HG02588 (cell line): ENCODE results near the gene EDA.

Experiments
- ATAC-seq: cut with Tn5 transposase; IDR thresholded peaks from one replicate; pipeline ENCODE4 v1.9.1; 2021; ENCODE audit warnings: mild to moderate bottlenecking, moderate library complexity; ENCODE audit not compliant: unreplicated experiment

The EDA gene

DNA sequence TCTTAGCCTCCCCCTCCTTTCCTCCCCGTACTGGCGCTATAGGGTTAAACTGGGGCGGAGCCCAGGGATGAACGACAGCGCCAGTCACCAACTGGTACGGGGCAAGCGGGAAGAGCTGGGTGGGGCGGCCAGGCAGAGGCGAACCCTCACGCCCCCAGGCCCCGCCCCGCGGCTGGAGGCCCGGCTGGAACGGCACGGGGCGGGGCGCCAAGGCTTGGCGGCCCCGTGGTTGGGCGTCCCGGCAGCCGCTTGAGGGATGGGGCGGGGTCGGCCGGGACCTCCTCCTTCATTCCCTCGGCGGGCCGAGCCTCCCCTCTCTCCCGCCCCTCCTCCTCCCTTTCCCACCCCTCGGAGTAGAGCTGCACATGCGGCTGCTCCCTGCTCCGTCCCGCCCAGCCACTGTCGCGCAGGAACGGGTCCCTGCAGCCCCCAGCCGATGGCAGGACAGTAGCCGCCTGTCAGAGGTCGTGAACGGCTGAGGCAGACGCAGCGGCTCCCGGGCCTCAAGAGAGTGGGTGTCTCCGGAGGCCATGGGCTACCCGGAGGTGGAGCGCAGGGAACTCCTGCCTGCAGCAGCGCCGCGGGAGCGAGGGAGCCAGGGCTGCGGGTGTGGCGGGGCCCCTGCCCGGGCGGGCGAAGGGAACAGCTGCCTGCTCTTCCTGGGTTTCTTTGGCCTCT is at the start of gene EDA:
Gene EDA, plus strand, starts transcription at position 335 of the 678 bp plus-strand sequence.
- ATAC-seq, result peak; percentile 93

DNA sequence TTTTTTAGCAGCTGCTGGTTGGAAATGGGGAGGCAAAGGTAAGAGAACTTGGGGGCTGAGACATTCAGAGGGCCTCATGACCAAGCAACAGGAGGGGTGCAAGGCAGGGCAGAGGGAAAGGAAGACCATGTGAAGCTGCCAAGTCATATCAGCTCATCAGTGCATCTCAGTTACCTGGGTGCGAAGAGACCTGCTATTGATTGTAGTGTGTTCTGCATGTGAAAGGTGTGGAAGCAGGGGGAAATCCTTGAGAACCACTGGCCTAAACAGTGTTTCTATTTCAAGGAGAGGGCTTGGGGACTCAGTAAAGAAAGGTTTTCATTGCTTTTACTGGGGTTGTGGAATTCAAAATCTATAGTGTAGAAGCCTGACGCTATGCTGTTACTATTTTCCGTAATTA is 47.1 kb upstream of the EDA start:
- no peak for ATAC-seq

DNA sequence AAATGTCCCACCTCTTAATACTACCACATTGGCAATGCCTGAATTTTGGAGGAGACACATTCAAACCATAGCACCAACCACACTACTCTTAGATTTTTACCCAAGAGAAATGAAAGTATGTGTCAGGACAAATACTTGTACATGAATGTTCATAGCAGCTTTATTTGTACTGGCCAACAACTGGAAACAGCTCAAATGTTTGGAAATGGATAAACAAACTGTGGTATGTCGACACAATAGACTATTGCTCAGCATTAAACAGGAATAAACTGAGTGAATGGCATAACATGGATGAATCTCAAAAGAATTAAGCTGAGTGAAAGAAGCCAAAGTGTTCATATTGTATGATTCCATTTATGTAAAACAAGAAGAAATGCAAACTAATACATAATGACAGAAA is 18.5 kb upstream of the EDA start:
- ATAC-seq, result no peak

DNA sequence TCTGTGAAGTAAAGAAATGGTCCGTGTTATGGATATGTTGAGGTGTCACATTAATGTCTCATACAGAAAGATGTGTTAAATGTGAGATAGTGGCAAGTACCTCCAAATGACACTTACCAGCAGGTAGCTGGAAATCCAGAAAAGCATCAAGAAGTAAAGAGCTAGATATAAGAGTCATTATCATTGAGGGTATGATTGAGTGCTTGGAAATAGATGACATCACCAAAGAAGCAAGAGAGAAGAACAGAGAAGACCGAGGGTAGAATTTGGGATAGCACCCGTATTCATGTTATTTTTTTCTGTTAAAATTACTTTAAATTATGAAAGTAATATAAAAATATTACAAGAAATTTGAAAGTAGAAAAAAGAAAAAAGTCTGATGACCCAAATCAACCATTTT is 15.7 kb upstream of the EDA start:
- ATAC-seq, result no peak

DNA sequence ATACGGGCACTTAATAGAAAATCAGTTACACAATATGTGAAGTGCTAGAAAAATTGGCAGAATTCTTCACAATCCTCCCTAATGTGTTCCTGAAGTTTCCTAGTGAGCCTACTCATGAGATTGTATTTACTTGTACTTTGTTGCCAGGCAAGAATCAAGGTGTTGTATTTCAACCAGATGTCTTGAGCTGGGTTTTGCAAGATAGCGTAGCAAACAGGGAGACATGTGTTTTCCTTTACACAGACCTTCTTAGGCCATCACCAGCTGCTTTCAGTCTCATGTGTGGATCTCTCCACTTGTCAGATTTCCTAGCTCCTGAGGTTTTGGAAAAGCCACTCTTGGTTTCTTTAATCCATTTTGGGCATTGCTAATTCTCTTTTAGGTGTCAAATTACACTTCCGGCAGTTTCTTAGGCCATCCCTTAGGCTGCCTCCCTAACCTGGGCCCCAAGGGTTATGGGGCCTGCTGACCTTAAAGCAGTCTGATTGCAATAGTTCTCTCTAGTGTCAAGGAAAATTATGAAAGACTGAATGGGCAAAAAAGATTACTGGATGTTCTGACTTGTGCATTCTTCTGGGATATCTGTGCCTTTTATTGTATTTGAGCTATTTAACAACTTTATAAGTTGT is 12.2 kb upstream of the EDA start:
- ATAC-seq, result no peak

DNA sequence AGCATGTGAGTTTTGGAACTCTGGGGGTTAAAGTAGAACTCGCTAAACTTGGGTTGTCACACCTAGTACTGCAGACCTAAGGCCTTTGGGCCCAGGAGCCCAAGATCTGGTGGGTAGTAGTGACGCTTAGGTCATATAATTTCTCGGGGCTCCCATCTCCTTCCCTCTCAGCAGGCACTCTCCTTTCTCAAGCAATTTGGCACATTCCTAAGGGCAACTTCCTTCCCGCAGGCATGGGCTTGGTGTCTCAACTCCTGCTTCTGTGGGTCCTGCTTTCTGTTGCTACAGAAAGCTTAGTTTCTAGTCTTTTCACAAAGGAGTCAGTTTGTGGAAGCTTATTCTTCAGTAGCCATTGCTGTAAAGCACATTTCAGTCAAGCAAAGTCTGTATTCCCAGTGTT is 10.4 kb upstream of the EDA start:
- no peak for ATAC-seq

DNA sequence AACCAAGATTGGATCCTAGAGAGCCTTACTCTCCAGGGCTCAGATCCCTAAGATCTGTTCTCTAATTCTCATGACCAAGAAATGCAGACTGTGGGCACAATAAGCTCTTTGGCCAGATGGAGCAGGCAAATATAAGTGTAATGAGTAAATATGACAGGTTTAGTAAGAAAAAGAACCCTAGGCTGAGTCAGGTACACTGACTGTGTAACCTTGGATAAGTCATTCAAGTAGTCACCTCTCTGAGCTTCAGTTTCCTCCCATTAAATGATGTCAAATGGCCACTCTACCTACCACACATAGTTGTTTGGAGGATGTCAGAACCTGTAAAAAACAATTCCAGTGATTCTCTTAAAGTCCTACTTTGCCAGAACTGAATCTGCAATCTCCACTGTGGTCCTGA is 8.3 kb upstream of the EDA start:
- no peak for ATAC-seq

DNA sequence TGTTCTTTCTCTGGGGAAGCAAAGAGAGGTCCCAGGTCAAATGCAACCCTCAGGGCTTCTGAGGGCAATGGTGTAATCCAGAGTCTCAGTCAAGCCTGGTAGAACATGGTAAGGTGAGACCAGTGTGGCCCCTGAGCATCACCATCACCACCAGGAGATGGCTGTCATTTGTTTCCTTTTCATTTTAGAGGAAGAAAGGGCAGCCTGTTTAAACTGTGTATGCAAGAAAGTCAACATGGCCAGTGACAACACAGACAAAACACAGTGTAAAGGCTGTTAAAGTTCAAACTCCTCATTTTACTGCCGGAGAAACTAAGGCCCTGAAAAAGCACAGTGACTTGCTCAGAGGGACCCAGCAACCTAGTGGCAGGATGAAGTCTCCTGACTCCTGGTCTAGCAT is 2.0 kb upstream of the EDA start:
- no peak for ATAC-seq

DNA sequence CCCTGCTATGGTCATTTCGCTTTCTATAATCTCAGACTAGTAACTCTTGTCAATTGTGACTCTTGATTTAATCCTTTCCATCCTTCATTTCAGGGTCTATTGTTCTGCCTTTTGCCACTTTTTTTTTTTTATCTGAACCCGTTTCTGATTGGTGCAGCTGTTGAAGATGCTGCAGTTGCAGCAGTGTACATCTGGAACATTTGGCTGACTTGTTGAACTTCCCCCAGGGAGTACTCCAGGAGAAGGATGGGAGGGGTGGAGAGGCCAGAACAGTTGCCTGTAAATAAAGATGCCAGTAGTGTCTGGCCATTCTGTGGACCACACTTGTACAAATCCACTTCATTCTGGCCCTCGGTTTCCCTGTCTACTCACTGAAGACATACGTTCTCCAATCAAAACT is 1.0 kb upstream of the EDA start:
- no peak for ATAC-seq

DNA sequence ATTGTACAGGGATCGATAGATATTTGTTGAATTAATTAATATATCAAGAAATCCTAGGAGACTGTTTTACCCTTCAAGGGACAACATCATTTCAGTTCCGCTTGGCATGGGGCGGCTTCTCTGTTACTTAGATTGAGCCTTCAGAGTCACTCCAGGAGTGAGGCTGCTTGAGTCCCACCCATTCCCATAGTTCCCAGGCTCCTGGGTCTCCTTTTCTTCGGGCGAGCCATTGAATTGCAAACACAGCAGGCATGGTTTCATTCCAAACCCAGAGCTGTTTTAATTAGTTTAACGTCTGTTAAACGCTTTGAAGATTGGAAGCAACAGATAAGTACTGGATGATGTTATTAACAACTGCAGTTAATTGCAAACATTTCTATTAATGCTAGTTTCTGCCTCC is 571 bp upstream of the EDA start:
- no peak for ATAC-seq

DNA sequence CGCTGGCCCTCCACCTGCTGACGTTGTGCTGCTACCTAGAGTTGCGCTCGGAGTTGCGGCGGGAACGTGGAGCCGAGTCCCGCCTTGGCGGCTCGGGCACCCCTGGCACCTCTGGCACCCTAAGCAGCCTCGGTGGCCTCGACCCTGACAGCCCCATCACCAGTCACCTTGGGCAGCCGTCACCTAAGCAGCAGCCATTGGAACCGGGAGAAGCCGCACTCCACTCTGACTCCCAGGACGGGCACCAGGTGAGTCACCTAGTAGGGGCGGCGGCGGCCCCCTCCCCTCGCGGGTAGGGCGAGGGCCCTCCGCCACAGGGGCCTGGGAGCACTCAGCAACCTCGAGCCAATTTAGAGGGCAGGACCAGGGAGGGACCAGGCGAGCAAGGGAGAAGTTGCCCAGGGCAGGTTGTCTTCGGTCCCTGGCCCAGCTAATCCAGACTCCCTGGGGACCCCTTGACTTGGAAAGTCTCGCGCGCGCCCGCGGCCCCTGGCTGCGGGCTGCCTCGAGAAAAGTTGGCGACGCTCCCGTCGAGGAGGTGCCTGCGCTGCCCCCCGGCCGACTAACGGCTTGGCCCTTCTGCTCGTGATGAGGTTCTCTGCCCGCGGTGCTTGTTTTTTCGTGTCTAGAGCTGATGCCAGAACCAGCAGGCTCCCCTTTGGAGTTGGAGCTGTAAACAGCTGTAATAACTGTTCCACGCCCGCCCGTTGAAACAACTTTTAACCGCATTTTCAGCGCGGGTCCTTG is 717 bp downstream of the EDA start:
- peak; percentile 9 for ATAC-seq

DNA sequence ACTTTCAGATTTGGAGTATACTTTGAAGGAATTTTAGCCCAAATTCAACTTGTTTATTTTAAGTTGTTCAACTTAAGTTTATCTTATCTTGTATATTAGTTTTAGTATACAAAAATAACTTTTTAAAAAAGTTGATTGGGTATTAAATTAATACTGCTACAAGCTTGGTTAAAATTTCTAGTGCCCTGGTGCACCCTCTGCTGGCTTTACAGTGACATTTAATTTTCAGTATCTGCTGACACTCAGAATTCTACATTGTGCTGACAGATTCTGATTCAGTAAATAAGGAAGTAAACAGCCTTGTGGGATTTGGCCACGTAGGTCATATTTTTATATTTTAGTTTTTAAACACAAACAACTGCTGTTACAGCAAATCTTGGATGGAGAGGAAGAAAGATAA is 2.9 kb downstream of the EDA start:
- no peak for ATAC-seq

DNA sequence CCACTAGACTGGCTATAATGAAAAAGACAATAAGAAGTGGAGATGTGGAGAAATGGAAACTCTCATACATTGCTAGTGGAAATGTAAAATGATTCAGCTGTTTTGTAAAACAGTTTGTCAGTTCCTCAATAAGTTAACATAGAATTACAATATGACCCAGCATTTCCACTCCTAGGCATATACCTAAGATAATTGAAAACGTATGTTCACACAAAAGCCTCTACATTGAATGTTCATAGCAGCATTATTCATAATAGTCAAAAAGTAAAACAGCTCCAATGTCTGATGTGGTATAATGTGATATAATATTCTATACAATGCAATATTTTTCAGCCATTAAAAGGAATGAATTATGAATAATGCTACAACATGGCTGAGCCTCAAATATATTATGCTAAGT is 10.2 kb downstream of the EDA start:
- no peak for ATAC-seq

DNA sequence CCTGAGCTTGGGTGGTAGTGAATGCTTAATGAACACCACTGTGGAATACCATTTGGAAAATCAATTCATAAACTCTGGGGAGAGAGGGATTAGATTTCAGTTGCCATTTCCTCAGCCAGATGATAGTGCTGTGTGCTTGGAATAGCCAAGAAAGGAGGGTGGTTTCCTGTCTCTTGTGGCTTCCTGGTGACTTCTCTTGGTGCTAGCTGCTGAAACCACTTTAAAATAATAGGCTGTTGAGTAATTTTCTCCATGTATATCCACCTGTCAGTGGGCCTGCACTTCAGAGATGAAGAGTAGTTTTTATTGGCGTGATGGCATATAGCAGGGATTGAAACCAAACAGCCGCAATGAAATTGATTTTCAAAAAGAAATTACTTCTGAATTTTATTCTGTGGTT is 11.8 kb downstream of the EDA start:
- ATAC-seq, result no peak

DNA sequence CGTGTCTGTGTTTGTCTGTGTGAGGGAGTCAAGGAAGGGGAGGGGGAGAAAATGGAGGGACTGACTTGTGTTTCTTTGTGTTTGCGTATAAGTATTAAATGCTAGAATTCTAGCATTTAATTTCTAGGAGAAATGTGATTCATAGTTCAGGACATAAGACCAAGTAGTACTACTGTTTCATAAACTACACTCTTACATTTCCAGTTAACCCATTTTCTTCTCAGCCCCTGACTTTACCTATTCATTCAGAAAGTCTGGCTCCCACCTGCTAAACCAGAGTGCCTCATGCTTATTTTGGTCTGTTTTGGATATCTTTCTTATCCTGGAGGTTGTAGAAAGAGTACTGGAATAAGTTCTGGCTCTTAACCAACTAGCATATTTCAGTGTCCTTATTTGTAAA is 14.2 kb downstream of the EDA start:
- no peak for ATAC-seq

DNA sequence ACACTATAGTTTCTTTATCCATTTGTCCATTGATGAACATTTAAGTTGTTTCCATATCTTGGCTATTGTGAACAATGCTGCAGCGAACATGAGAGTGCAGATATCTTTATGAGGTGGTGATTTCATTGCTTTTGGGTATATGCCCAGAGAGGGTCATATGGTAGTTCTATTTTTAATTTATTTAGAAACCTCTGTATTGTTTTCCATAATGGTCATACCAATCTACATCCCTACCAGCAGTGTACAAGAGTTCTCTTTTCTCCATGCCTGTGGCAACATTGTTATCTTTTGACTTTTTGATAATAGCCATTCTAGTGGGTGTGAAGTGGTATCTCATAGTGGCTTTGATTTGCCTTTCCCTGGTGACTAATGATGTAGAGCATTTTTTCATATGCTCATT is 48.8 kb downstream of the EDA start:
- ATAC-seq, result no peak

DNA sequence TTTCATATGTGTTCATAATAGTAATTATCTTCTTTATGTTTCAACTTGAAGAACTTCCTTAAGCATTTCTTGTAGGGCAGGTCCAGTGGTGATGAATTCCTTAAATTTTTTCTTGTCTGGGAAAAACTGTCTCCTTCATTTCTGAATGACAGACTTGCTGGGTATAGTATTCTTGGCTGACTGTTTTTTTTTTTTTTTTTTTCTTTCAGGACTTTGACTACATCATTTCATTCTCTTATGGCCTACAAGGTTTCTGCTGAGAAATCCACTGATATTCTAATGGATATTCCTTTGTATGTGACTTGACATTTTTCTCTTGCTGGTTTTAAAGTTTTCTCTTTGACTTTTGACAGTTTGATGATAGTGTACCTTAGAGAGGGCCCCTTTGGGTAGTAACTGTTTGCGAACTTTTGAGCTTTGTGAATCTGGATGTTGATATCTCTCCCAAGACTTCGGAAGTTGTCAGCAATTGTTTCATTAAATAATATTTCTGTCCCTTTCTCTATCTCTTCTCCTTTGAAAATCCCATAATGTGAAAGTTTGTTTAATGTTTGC is 54.2 kb downstream of the EDA start:
- ATAC-seq, result no peak

DNA sequence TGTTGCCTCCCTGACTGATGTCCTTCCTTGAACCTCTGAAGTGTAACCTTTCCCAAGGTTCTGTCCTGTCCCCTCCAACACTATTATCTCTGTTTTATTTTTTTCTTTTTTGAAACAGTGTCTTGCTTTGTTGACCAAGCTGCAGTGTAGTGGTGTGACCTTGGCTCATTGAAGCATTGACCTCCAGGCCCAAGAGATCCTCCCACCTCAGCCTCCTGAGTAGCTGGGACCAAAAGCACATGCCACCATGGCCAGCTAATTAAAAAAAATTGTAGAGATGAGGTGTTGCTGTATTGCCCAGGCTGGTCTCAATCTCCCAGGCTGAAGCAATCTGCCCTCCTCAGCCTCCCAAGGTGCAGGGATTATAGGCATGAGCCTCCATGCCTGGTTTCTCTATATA is 59.0 kb downstream of the EDA start:
- no peak for ATAC-seq

DNA sequence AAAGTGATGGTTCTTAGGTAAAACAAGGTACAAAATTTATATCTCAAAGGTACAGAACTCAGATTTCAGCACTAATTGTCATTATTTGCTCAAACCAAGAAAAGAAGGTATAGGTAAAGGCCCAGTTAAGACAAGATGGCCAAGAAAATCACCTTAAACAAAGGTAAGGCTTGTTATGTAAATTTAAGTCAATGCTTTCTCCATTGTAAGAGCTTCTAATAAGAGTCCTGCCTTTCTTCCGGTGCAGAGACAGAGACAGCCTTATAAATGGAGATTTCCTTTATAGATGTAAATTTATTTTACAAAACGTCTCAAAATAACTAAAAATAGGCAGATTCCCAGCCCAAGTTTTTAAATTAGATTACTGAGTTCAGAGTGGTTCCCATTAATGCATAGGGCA is 89.9 kb downstream of the EDA start:
- no peak for ATAC-seq

DNA sequence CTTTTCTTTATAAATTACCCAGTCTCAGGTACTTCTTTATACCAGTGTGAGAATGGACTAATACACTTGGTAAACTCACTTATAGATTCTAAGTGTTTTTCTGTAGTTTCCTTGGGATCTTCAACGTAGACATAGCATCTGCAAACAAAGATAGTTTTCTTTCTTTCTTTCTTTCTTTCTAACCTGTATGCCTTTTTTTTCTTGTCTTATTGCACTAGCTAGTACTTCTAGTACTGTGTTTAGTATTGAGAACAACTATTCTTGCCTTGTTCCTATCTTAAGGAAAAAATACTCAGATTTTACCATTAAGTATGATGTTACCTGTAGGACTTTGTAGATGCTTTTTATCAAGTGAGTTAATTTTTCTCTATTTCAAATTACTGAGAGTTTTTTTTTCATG is 102.2 kb downstream of the EDA start:
- no peak for ATAC-seq

DNA sequence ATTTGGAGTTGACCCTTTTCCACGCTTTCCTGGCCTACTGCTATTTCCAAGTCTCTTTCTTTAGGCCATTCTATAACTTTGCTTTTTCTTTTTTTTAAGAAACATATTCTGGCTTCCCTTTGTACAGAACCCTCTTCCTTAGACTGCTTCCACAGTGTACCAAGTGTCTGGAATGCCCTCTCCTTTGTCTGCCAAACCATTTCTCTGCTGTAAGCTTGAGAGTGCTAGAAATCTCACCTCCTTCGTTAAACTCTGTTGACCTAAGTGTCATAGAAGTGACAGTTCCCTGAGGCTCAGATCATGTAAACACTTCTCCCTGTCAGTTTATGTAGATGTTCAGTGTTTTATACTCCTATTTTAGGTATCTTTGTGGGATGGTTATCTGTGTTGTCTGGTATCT is 108.4 kb downstream of the EDA start:
- ATAC-seq, result no peak

DNA sequence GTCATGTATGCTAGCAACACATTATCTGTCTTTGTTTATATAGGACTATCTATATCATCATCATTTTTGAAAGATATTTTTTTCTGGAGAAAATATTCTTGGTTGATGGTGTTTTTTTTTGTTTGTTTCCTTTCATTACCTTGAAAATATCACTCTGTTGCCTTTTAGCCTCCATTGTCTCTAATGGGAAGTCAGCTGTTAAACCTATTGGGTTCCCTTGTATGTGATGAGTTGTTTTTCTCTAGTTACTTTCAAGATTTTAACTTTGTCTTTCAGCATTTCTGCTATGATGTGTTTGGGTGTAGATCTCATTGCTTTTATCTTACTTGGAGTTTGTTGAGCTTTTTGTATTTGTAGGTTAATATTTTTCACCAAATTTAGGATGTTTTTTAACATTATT is 124.4 kb downstream of the EDA start:
- no peak for ATAC-seq
